ENCODE data around the gene DNAL1. TPM values are rescaled to one million over a fixed set of nuclear protein-coding genes. Genes with fewer than 3 reads are reported as not detected.
"Not testable (repeated sequence)": the region's sequence is repeated elsewhere in the genome, so short reads cannot be mapped to it uniquely, and the experiment has no call there.

Gene DNAL1
- polyA plus RNA-seq, 1 of the 3 experiments (the other 2 are of a cell fraction), result 2.6 TPM

DNA sequence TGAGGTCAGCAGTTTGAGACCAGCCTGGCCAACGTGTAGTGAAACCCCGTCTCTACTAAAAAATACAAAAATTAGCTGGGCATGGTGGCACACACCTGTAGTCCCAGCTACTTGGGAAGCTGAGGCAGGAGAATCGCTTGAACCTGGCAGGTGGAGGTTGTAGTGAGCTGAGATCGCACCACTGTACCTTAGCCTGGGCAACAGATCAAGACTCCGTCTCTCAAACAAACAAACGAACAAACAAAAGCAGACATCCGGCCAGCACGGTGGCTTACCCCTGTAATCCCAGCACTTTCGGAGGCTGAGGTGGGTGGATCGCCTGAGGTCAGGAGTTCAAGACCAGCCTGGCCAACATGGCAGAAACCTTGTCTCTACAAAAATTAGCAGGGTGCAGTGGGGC, 8.4 kb upstream of the DNAL1 start:
- POLR2A ChIA-PET; H3K27ac ChIP-seq (ENCODE audit: low read depth in 2 of 2, low read length in 1 of 2); H4K20me1 ChIP-seq (ENCODE audit: insufficient read depth); H3K27me3 ChIP-seq (ENCODE audit: insufficient read depth); H3K4me3 ChIP-seq (ENCODE audit: low read depth in 2 of 2, low read length in 1 of 2); H2AFZ ChIP-seq (ENCODE audit: low read depth); H3K79me2 ChIP-seq (ENCODE audit: insufficient read depth); DNase-seq; H3F3A ChIP-seq (replicated peaks; ENCODE audit: insufficient read depth); H3K4me2 ChIP-seq; H3K9me2 ChIP-seq; H3K36me3 ChIP-seq (replicated peaks in 1 of 2; ENCODE audit: control insufficient read depth in 1 of 2, insufficient read depth in 2 of 2, low read length in 1 of 2); H3K9ac ChIP-seq; H3K4me1 ChIP-seq (ENCODE audit: control insufficient read depth in 1 of 2, insufficient read depth in 2 of 2, low read depth in 1 of 2, low read length in 1 of 2); H3K9me3 ChIP-seq: not testable (repeated sequence)
- WGBS (ENCODE audit: low lambda C conversion rate), result 94% methylated on average over 8 of the region's 10 CpGs
- CTCF ChIA-PET, result interaction anchor here (0.7 to 7.5 kb wide), 3 partner anchors 75 to 165 kb away, joined by 3 to 73 read pairs (median 5); no protein-coding TSS in a partner anchor

DNA sequence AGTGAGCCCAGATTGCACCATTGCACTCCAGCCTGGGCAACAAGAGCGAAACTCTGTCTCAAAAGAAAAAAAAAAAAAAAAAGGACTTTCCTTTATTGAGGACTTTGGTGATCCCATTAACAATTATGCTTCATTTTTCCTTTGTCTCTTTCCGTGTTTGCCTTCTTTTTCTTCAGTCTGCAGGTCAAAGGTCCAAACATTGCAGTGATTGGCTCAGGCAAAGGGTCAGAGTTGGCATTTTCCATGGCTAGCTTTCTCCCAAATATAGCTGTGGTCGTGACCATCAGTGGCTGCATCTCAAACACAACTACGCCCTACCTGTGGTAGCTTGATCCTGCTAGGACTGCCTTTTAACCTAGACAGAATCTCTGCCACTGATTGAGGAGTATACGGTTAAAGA, 7.0 kb upstream of the DNAL1 start:
- no peak for TF ChIP-seq YY1 (IDR thresholded peaks at IDR 0.05; ENCODE audit: low read depth)

GRCh38 chr14:73640796-73641365, 3.9 kb upstream of the DNAL1 start:
- Histone ChIP-seq H3K9ac (no peak overlapping the region), H3F3A (replicated peaks; ENCODE audit: insufficient read depth) (peaks cover 31% of the 10 kb centered on the region), H4K20me1 (ENCODE audit: insufficient read depth) (no peaks in the 10 kb centered on the region), H3K9me3 (no peaks in the 10 kb centered on the region), H3K4me2 (no peak overlapping the region), H3K4me1 (ENCODE audit: control insufficient read depth in 1 of 2, insufficient read depth in 2 of 2, low read depth in 1 of 2, low read length in 1 of 2) (peaks cover 0 to 11% of the 10 kb centered on the region in 2 experiments; a peak in 1 of 4 replicates), H2AFZ (ENCODE audit: low read depth) (no peak overlapping the region), H3K36me3 (replicated peaks in 1 of 2; ENCODE audit: control insufficient read depth in 1 of 2, insufficient read depth in 2 of 2, low read length in 1 of 2) (no peaks in the 10 kb centered on the region), H3K9me2 (no peaks in the 10 kb centered on the region), H3K27ac (ENCODE audit: low read depth in 2 of 2, low read length in 1 of 2) (no peak overlapping the region), H3K79me2 (ENCODE audit: insufficient read depth) (peaks cover 11% of the 10 kb centered on the region), H3K27me3 (ENCODE audit: insufficient read depth) (no peaks in the 10 kb centered on the region), H3K4me3 (ENCODE audit: low read depth in 2 of 2, low read length in 1 of 2) (no peak overlapping the region)
- TF ChIP-seq, protein P1, sequence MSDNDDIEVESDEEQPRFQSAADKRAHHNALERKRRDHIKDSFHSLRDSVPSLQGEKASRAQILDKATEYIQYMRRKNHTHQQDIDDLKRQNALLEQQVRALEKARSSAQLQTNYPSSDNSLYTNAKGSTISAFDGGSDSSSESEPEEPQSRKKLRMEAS (IDR thresholded peaks at IDR 0.05; ENCODE audit: low read depth), result no peak
- DNase-seq, result no peak
- CTCF ChIA-PET, result interaction anchor here (1.2 to 2.0 kb wide), 2 partner anchors 90 to 614 kb away, joined by 4 to 6 read pairs; partner anchors contain the start of gene ZFYVE1
- WGBS (ENCODE audit: low lambda C conversion rate), result 88% methylated on average over 5 of the region's 5 CpGs
- POLR2A ChIA-PET, result no interaction called here

More for the DNA sequence above, 7.0 kb upstream of the DNAL1 start:
- Histone ChIP-seq H3K79me2 (ENCODE audit: insufficient read depth) (no peaks in the 10 kb centered on the region), H3F3A (replicated peaks; ENCODE audit: insufficient read depth) (peaks cover 12% of the 10 kb centered on the region), H3K9me2 (no peaks in the 10 kb centered on the region), H3K27ac (ENCODE audit: low read depth in 2 of 2, low read length in 1 of 2) (no peak overlapping the region), H3K4me1 (ENCODE audit: control insufficient read depth in 1 of 2, insufficient read depth in 2 of 2, low read depth in 1 of 2, low read length in 1 of 2) (no peaks in the 10 kb centered on the region), H2AFZ (ENCODE audit: low read depth) (no peak overlapping the region), H3K36me3 (replicated peaks in 1 of 2; ENCODE audit: control insufficient read depth in 1 of 2, insufficient read depth in 2 of 2, low read length in 1 of 2) (no peaks in the 10 kb centered on the region), H3K4me3 (ENCODE audit: low read depth in 2 of 2, low read length in 1 of 2) (no peak overlapping the region), H3K4me2 (no peak overlapping the region), H3K9me3 (no peaks in the 10 kb centered on the region), H4K20me1 (ENCODE audit: insufficient read depth) (no peaks in the 10 kb centered on the region), H3K9ac (no peak overlapping the region), H3K27me3 (ENCODE audit: insufficient read depth) (no peaks in the 10 kb centered on the region)
- no peak for DNase-seq
- ChIA-PET CTCF (interaction anchor here (0.6 to 1.3 kb wide), 3 partner anchors 25 to 129 kb away, joined by 3 to 4 read pairs (median 3); no protein-coding TSS in a partner anchor), POLR2A (no interaction called here)
- WGBS (ENCODE audit: low lambda C conversion rate), result 93% methylated on average over 5 of the region's 5 CpGs

GRCh38 chr14:73645248-73645610, 443 bp downstream of the DNAL1 start:
- H3K79me2 ChIP-seq (ENCODE audit: insufficient read depth), result peaks cover 35% of the 10 kb centered on the region
- peak overlapping the region; percentile 90 for H3K4me2 ChIP-seq
- no peak for DNase-seq
- peaks cover 21% of the 10 kb centered on the region for H3F3A ChIP-seq (replicated peaks; ENCODE audit: insufficient read depth)
- no peaks in the 10 kb centered on the region for H3K36me3 ChIP-seq (replicated peaks in 1 of 2; ENCODE audit: control insufficient read depth in 1 of 2, insufficient read depth in 2 of 2, low read length in 1 of 2)
- no peaks in the 10 kb centered on the region for H3K9me3 ChIP-seq
- no peaks in the 10 kb centered on the region for H3K9me2 ChIP-seq
- peak overlapping the region; percentile 92 for H3K9ac ChIP-seq
- H2AFZ ChIP-seq (ENCODE audit: low read depth), result peak overlapping the region; percentile 99
- POLR2A ChIA-PET, result interaction anchor here (1.5 kb wide), 1 partner anchor 206 kb away, joined by 4 read pairs; the partner anchor contains the start of gene PTGR2
- peaks cover 0 to 14% of the 10 kb centered on the region in 2 experiments; a peak in 1 of 4 replicates for H3K4me1 ChIP-seq (ENCODE audit: control insufficient read depth in 1 of 2, insufficient read depth in 2 of 2, low read depth in 1 of 2, low read length in 1 of 2)
- CTCF ChIA-PET, result interaction anchor here (0.8 to 3.5 kb wide), 3 partner anchors 12 to 439 kb away, joined by 3 to 13 read pairs (median 3); no protein-coding TSS in a partner anchor
- no peak for TF ChIP-seq EP300 (IDR thresholded peaks at IDR 0.05; ENCODE audit: borderline replicate concordance in 1 of 2, low read depth in 1 of 2, low read length in 1 of 2)
- no peak for TF ChIP-seq TCF12 (IDR thresholded peaks at IDR 0.05)
- no peak for TF ChIP-seq TAF1 (IDR thresholded peaks at IDR 0.05; ENCODE audit: borderline replicate concordance, low read depth, low read length)
- TF ChIP-seq RXRA (IDR thresholded peaks at IDR 0.05; ENCODE audit: borderline replicate concordance, low read depth), result no peak
- no peak for TF ChIP-seq POLR2AphosphoS5 (IDR thresholded peaks at IDR 0.05; ENCODE audit: low read depth, low read length)
- no peak for TF ChIP-seq SIN3A (IDR thresholded peaks at IDR 0.05; ENCODE audit: borderline replicate concordance, low read depth, low read length)
- TF ChIP-seq TEAD4 (IDR thresholded peaks at IDR 0.05; ENCODE audit: borderline replicate concordance, insufficient read depth), result no peak
- no peak for TF ChIP-seq RFX5 (IDR thresholded peaks at IDR 0.05; ENCODE audit: low read length)
- 8% methylated on average over 7 of the region's 7 CpGs for WGBS (ENCODE audit: low lambda C conversion rate)
- H3K4me3 ChIP-seq (ENCODE audit: low read depth in 2 of 2, low read length in 1 of 2), result peak overlapping the region; percentile 77 to 99
- H4K20me1 ChIP-seq (ENCODE audit: insufficient read depth), result no peaks in the 10 kb centered on the region
- peak overlapping the region; percentile 67 to 95 for H3K27ac ChIP-seq (ENCODE audit: low read depth in 2 of 2, low read length in 1 of 2)
- no peaks in the 10 kb centered on the region for H3K27me3 ChIP-seq (ENCODE audit: insufficient read depth)
